ENCODE results near the gene ANTXRL.
"Not testable (repeated sequence)": the region's sequence is repeated elsewhere in the genome, so short reads cannot be mapped to it uniquely, and the experiment has no call there.

The ANTXRL gene

GRCh38 chr10:46262906-46263560 lies 23.8 kb upstream of the ANTXRL start:
- not testable (repeated sequence) for H3K36me3 ChIP-seq (ENCODE audit: control insufficient read depth, insufficient read depth, low read length); H3K27me3 ChIP-seq (ENCODE audit: control insufficient read depth, insufficient read depth, low read length); H3K9me3 ChIP-seq (ENCODE audit: control insufficient read depth, low read length); H3K9ac ChIP-seq (ENCODE audit: low read length); H3K4me1 ChIP-seq (ENCODE audit: control insufficient read depth, insufficient read depth, low read length); H3K4me3 ChIP-seq (ENCODE audit: low read length)

- Histone ChIP-seq H3K9me3 (ENCODE audit: control insufficient read depth, low read length) (no peaks in the 10 kb centered on the region), H3K27me3 (ENCODE audit: control insufficient read depth, insufficient read depth, low read length) (no peaks in the 10 kb centered on the region), H3K4me3 (ENCODE audit: low read length) (no peak overlapping the region), H3K4me1 (ENCODE audit: control insufficient read depth, insufficient read depth, low read length) (no peaks in the 10 kb centered on the region), H3K9ac (ENCODE audit: low read length) (no peak overlapping the region), H3K36me3 (ENCODE audit: control insufficient read depth, insufficient read depth, low read length) (no peaks in the 10 kb centered on the region)
Measured at GRCh38 chr10:46263831-46264268, 22.9 kb upstream of the ANTXRL start.

GRCh38 chr10:46264336-46264735 lies 22.5 kb upstream of the ANTXRL start:
- H3K9me3 ChIP-seq (ENCODE audit: control insufficient read depth, low read length), result no peaks in the 10 kb centered on the region
- no peak overlapping the region for H3K4me3 ChIP-seq (ENCODE audit: low read length)
- no peaks in the 10 kb centered on the region for H3K36me3 ChIP-seq (ENCODE audit: control insufficient read depth, insufficient read depth, low read length)
- no peaks in the 10 kb centered on the region for H3K27me3 ChIP-seq (ENCODE audit: control insufficient read depth, insufficient read depth, low read length)
- H3K9ac ChIP-seq (ENCODE audit: low read length), result no peak overlapping the region
- H3K4me1 ChIP-seq (ENCODE audit: control insufficient read depth, insufficient read depth, low read length), result no peaks in the 10 kb centered on the region

GRCh38 chr10:46264737-46265368 lies 21.9 kb upstream of the ANTXRL start:
- H3K9ac ChIP-seq (ENCODE audit: low read length), result no peak overlapping the region
- H3K4me3 ChIP-seq (ENCODE audit: low read length), result no peak overlapping the region
- H3K27me3 ChIP-seq (ENCODE audit: control insufficient read depth, insufficient read depth, low read length), result no peaks in the 10 kb centered on the region
- H3K9me3 ChIP-seq (ENCODE audit: control insufficient read depth, low read length), result no peaks in the 10 kb centered on the region
- H3K36me3 ChIP-seq (ENCODE audit: control insufficient read depth, insufficient read depth, low read length), result no peaks in the 10 kb centered on the region
- no peaks in the 10 kb centered on the region for H3K4me1 ChIP-seq (ENCODE audit: control insufficient read depth, insufficient read depth, low read length)

- H3K36me3 ChIP-seq (ENCODE audit: control insufficient read depth, insufficient read depth, low read length); H3K9me3 ChIP-seq (ENCODE audit: control insufficient read depth, low read length); H3K4me3 ChIP-seq (ENCODE audit: low read length); H3K4me1 ChIP-seq (ENCODE audit: control insufficient read depth, insufficient read depth, low read length); H3K9ac ChIP-seq (ENCODE audit: low read length); H3K27me3 ChIP-seq (ENCODE audit: control insufficient read depth, insufficient read depth, low read length): not testable (repeated sequence)
Measured at GRCh38 chr10:46265566-46266305, 21.1 kb upstream of the ANTXRL start.

- H3K36me3 ChIP-seq (ENCODE audit: control insufficient read depth, insufficient read depth, low read length), result no peaks in the 10 kb centered on the region
- H3K9me3 ChIP-seq (ENCODE audit: control insufficient read depth, low read length), result no peaks in the 10 kb centered on the region
- no peaks in the 10 kb centered on the region for H3K27me3 ChIP-seq (ENCODE audit: control insufficient read depth, insufficient read depth, low read length)
- no peaks in the 10 kb centered on the region for H3K4me1 ChIP-seq (ENCODE audit: control insufficient read depth, insufficient read depth, low read length)
- no peak overlapping the region for H3K4me3 ChIP-seq (ENCODE audit: low read length)
- H3K9ac ChIP-seq (ENCODE audit: low read length), result no peak overlapping the region
Measured at GRCh38 chr10:46266306-46266985, 20.4 kb upstream of the ANTXRL start.

GRCh38 chr10:46267132-46267985 lies 19.4 kb upstream of the ANTXRL start:
- Histone ChIP-seq H3K9ac (ENCODE audit: low read length) (no peak overlapping the region), H3K4me3 (ENCODE audit: low read length) (no peak overlapping the region), H3K4me1 (ENCODE audit: control insufficient read depth, insufficient read depth, low read length) (no peaks in the 10 kb centered on the region), H3K36me3 (ENCODE audit: control insufficient read depth, insufficient read depth, low read length) (no peaks in the 10 kb centered on the region), H3K27me3 (ENCODE audit: control insufficient read depth, insufficient read depth, low read length) (no peaks in the 10 kb centered on the region), H3K9me3 (ENCODE audit: control insufficient read depth, low read length) (no peaks in the 10 kb centered on the region)

GRCh38 chr10:46268076-46268881 lies 18.5 kb upstream of the ANTXRL start:
- Histone ChIP-seq H3K9ac (ENCODE audit: low read length) (no peak overlapping the region), H3K27me3 (ENCODE audit: control insufficient read depth, insufficient read depth, low read length) (no peaks in the 10 kb centered on the region), H3K9me3 (ENCODE audit: control insufficient read depth, low read length) (no peaks in the 10 kb centered on the region), H3K4me1 (ENCODE audit: control insufficient read depth, insufficient read depth, low read length) (no peaks in the 10 kb centered on the region), H3K36me3 (ENCODE audit: control insufficient read depth, insufficient read depth, low read length) (no peaks in the 10 kb centered on the region), H3K4me3 (ENCODE audit: low read length) (no peak overlapping the region)

- not testable (repeated sequence) for H3K9ac ChIP-seq (ENCODE audit: low read length); H3K27me3 ChIP-seq (ENCODE audit: control insufficient read depth, insufficient read depth, low read length); H3K36me3 ChIP-seq (ENCODE audit: control insufficient read depth, insufficient read depth, low read length); H3K4me1 ChIP-seq (ENCODE audit: control insufficient read depth, insufficient read depth, low read length); H3K9me3 ChIP-seq (ENCODE audit: control insufficient read depth, low read length); H3K4me3 ChIP-seq (ENCODE audit: low read length)
Measured at GRCh38 chr10:46269554-46270053, 17.2 kb upstream of the ANTXRL start.

GRCh38 chr10:46270086-46270811 lies 16.5 kb upstream of the ANTXRL start:
- H3K9ac ChIP-seq (ENCODE audit: low read length), result no peak overlapping the region
- H3K36me3 ChIP-seq (ENCODE audit: control insufficient read depth, insufficient read depth, low read length), result no peaks in the 10 kb centered on the region
- no peaks in the 10 kb centered on the region for H3K9me3 ChIP-seq (ENCODE audit: control insufficient read depth, low read length)
- H3K27me3 ChIP-seq (ENCODE audit: control insufficient read depth, insufficient read depth, low read length), result no peaks in the 10 kb centered on the region
- no peak overlapping the region for H3K4me3 ChIP-seq (ENCODE audit: low read length)
- H3K4me1 ChIP-seq (ENCODE audit: control insufficient read depth, insufficient read depth, low read length), result no peaks in the 10 kb centered on the region
